Panc1 (cell line): ENCODE measurements around the gene FAM78A. TPM values are rescaled to one million over a fixed set of nuclear protein-coding genes. Genes with fewer than 3 reads are reported as not detected.

Experiments used
- ATAC-seq: fragments of 200-7000 bp; cut with Tn5 transposase; 2 replicates; pipeline ENCODE4 v1.9.1; 2020; ENCODE audit warnings: mild to moderate bottlenecking, moderate library complexity
- BruUV-seq: library from RNA; stranded (reverse); fragments of 400-500 nt; replicated peaks from 2 replicates; lab custom pipeline; 2021; lab: Mats Ljungman, UMichigan
- CTCF ChIA-PET: fragments of 300-600 bp; sonication (Branson Sonifier 250); formaldehyde crosslinking; loops from one replicate; lab custom pipeline; 2022; ENCODE audit warnings: antibody characterized with exemption; lab: Charles Lee
- POLR2A ChIA-PET: fragments of 300-600 bp; sonication (Branson Sonifier 250); formaldehyde crosslinking; loops from one replicate; lab custom pipeline; 2022; ENCODE audit warnings: antibody characterized with exemption; lab: Charles Lee
- DNase-seq: peaks from one replicate; pipeline ENCODE4 v3.0.0-alpha.2; 2010; ENCODE audit warnings: low read depth, low spot score
- H3K27ac ChIP-seq: 2 replicates; pipeline ENCODE4 v1.5.1; 2011; ENCODE audit warnings: mild to moderate bottlenecking, low read length, inconsistent platforms
- H3K27me3 ChIP-seq: fragments of 200-500 bp; sonication (Bioruptor generic); 2 replicates; pipeline ENCODE4 v1.6.0; 2014; ENCODE audit warnings: low read length, inconsistent platforms; ENCODE audit not compliant: control insufficient read depth, insufficient read depth
- H3K36me3 ChIP-seq: fragments of 200-500 bp; sonication (Bioruptor generic); 2 replicates; pipeline ENCODE4 v1.5.1; 2014; ENCODE audit warnings: inconsistent platforms, mild to moderate bottlenecking, low read length, moderate library complexity; ENCODE audit not compliant: control insufficient read depth, insufficient read depth
- H3K4me1 ChIP-seq: 2 replicates; pipeline ENCODE4 v1.5.1; 2011; ENCODE audit warnings: inconsistent platforms, mild to moderate bottlenecking, low read length, moderate library complexity; ENCODE audit not compliant: control insufficient read depth, insufficient read depth
- H3K4me3 ChIP-seq, 2 experiments: 2 replicates each; pipeline ENCODE4 v1.5.1; 2011 to 2012; ENCODE audit warnings: low read depth in 2 of 2, low read length in 2 of 2, mild to moderate bottlenecking in 2 of 2, inconsistent platforms in 1 of 2, moderate library complexity in 1 of 2
- H3K9me3 ChIP-seq: fragments of 200-500 bp; sonication (Bioruptor generic); 2 replicates; pipeline ENCODE4 v1.5.1; 2014; ENCODE audit warnings: low read depth, mild to moderate bottlenecking, inconsistent platforms, low read length, moderate library complexity; ENCODE audit not compliant: control insufficient read depth, insufficient read depth
- CTCF ChIP-seq: fragments of 450-650 bp; IDR thresholded peaks from 2 replicates; pipeline ENCODE4 v1.5.1; 2017; ENCODE audit warnings: mild to moderate bottlenecking
- POLR2AphosphoS5 ChIP-seq: IDR thresholded peaks from 2 replicates; pipeline ENCODE4 v1.6.1; 2012; ENCODE audit warnings: mild to moderate bottlenecking, low read depth, low read length, moderate library complexity
- REST ChIP-seq, 2 experiments: IDR thresholded peaks; 2 replicates each; pipeline ENCODE4 v1.6.1; 2011 to 2012; ENCODE audit warnings: low read depth in 2 of 2, control low read depth in 1 of 2, low read length in 1 of 2, mild to moderate bottlenecking in 1 of 2, moderate library complexity in 1 of 2; ENCODE audit not compliant: insufficient read depth in 1 of 2
- SIN3A ChIP-seq: IDR thresholded peaks from 2 replicates; pipeline ENCODE4 v1.6.1; 2012; ENCODE audit warnings: low read depth, mild to moderate bottlenecking, low read length, moderate library complexity, borderline replicate concordance; ENCODE audit not compliant: insufficient read depth
- TCF7L2 ChIP-seq: IDR thresholded peaks from 2 replicates; pipeline ENCODE4 v1.6.1; 2011; ENCODE audit warnings: mild to moderate bottlenecking, low read depth, low read length, inconsistent platforms
- in situ Hi-C: cut with HindIII; loops from 2 replicates; pipeline ENCODE4 v1.10.0; 2016; ENCODE audit warnings: low sequenced_read_pairs, low pct_unique_long_range_greater_than_20kb
- intact Hi-C: fragments of 100-400 bp; cut with micrococcal nuclease; formaldehyde crosslinking; loops from one replicate; pipeline ENCODE4 v1.10.0; 2022; ENCODE audit not compliant: unreplicated experiment
- total RNA-seq: library from RNA; stranded (reverse); gene quantifications from one replicate; pipeline ENCODE4 v1.2.1, GENCODE V29; 2021; ENCODE audit not compliant: unreplicated experiment

The FAM78A gene
- total RNA-seq, 1 experiment from 2014 or later, result 0.59 TPM

GRCh38 chr9:131319486-131319885 lies 43.2 kb upstream of the FAM78A start:
- CTCF ChIA-PET, result no interaction called here
- BruUV-seq, result no TSS peak

GRCh38 chr9:131318231-131319085 lies 42.1 kb upstream of the FAM78A start:
- ATAC-seq, result no peak
- H3K4me3 ChIP-seq, result no peak overlapping the region
- H3K27me3 ChIP-seq, result no peaks in the 10 kb centered on the region
- intact Hi-C loops (no loop called here), in situ Hi-C loops (no loop called here)
- H3K27ac ChIP-seq, result no peak overlapping the region
- TF ChIP-seq POLR2AphosphoS5, result no peak
- no peak for TF ChIP-seq TCF7L2
- TF ChIP-seq SIN3A, result no peak
- TF ChIP-seq REST (IDR thresholded peaks at IDR 0.05; ENCODE audit: insufficient read depth in 1 of 2, low read depth in 2 of 2, low read length in 1 of 2), result no peak
- no peak for TF ChIP-seq CTCF
- ChIA-PET POLR2A (no interaction called here), CTCF (no interaction called here)
- no peak for DNase-seq
- no peaks in the 10 kb centered on the region for H3K9me3 ChIP-seq
- H3K4me1 ChIP-seq, result no peaks in the 10 kb centered on the region
- H3K36me3 ChIP-seq, result no peaks in the 10 kb centered on the region
- no TSS peak for BruUV-seq

More at GRCh38 chr9:131319486-131319885, 43.2 kb upstream of the FAM78A start:
- ATAC-seq, result no peak
- in situ Hi-C loops, result no loop called here
- no peaks in the 10 kb centered on the region for H3K36me3 ChIP-seq
- DNase-seq, result no peak
- POLR2A ChIA-PET, result no interaction called here
- H3K4me1 ChIP-seq, result no peaks in the 10 kb centered on the region
- no peak overlapping the region for H3K4me3 ChIP-seq
- TF ChIP-seq TCF7L2 (no peak), POLR2AphosphoS5 (no peak), REST (IDR thresholded peaks at IDR 0.05; ENCODE audit: insufficient read depth in 1 of 2, low read depth in 2 of 2, low read length in 1 of 2) (no peak), CTCF (no peak), SIN3A (no peak)
- intact Hi-C loops, result no loop called here
- H3K27ac ChIP-seq, result no peak overlapping the region
- no peaks in the 10 kb centered on the region for H3K9me3 ChIP-seq
- no peaks in the 10 kb centered on the region for H3K27me3 ChIP-seq
